Retinal pigment epithelial cell (primary cell): ENCODE data around the gene KRTAP10-7.

Experiments
- DNase-seq: peaks from one replicate; pipeline ENCODE4 v3.0.0-alpha.2; 2010; ENCODE audit warnings: low read depth
- H3K4me3 ChIP-seq: 2 replicates; pipeline ENCODE4 v1.5.1; 2011; ENCODE audit warnings: mild to moderate bottlenecking, low read length, control low read depth, moderate library complexity
- CTCF ChIP-seq: conservative IDR thresholded peaks from 2 replicates; pipeline ENCODE4 v1.5.1; 2011; ENCODE audit warnings: low read depth, low read length, control low read depth, inconsistent platforms

KRTAP10-7 gene

GRCh38 chr21:44649521-44650100 lies 49.2 kb downstream of the KRTAP10-7 start:
- no peak for TF ChIP-seq CTCF
- no peak overlapping the region for H3K4me3 ChIP-seq
- no peak for DNase-seq

- no peak overlapping the region for H3K4me3 ChIP-seq
- no peak for DNase-seq
- TF ChIP-seq CTCF: no peak
Observed at GRCh38 chr21:44650265-44650972, 50.0 kb downstream of the KRTAP10-7 start.

GRCh38 chr21:44650973-44651675 lies 50.7 kb downstream of the KRTAP10-7 start:
- no peak for TF ChIP-seq CTCF
- no peak overlapping the region for H3K4me3 ChIP-seq
- DNase-seq: no peak
